ENCODE measurements around the gene SLC13A3. TPM values are rescaled to one million over a fixed set of nuclear protein-coding genes. Genes with fewer than 3 reads are reported as not detected.

SLC13A3 gene
- total RNA-seq, 1 donor from 2014 or later: 7.4 TPM

DNA sequence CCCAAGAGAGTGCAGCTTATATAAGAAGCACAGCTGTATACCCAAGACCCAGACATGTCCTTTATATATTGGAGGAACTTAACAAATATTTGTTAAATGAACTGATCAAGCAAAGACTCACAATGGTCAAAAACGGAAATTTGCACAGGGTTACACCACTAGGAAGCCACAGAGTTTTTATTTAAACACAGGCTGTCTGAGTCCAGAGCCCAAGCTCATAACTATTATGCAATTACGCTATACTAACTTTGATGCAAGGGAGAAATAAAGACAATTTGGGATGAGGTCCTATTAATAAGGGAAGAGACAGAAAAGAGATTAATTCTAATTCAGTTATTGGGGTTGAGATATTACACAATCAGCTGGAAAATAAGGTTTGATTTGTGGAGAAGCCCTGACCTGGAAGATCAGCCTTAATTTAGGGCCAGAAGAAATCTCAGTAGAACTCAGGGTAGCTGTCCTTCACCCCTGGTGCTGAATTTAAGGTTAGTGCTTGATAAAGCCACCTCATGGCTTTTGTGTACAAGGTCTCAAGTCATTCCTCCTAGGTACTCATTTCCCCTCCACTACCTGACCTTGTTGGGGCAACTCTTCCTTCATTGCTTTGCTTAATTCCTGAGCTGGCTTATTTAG is 127.4 kb downstream of the SLC13A3 start:
- H3K36me3 Mint-ChIP-seq: no peaks in the 10 kb centered on the region
- H3K27ac ChIP-seq: no peak overlapping the region
- no peak overlapping the region for H3K4me2 ChIP-seq
- DNase-seq (ENCODE audit: low spot score): peak; percentile 62
- H3K27me3 Mint-ChIP-seq (ENCODE audit: insufficient read depth, low read depth): peaks cover 7% of the 10 kb centered on the region
- peaks cover 3% of the 10 kb centered on the region for H3K4me1 Mint-ChIP-seq
- no peaks in the 10 kb centered on the region for H3K9me3 ChIP-seq (ENCODE audit: low read depth)
- no peaks in the 10 kb centered on the region for H3K4me1 ChIP-seq
- H3K27me3 ChIP-seq: peaks cover 18% of the 10 kb centered on the region
- no peak overlapping the region for H3K4me3 ChIP-seq
- H3K9me3 Mint-ChIP-seq: no peaks in the 10 kb centered on the region
- no peaks in the 10 kb centered on the region for H3K36me3 ChIP-seq
- no peaks in the 10 kb centered on the region for H3K79me2 ChIP-seq (ENCODE audit: low read depth)
- no peaks in the 10 kb centered on the region for H3F3A ChIP-seq (ENCODE audit: low read depth)
- no peaks in the 10 kb centered on the region for H4K20me1 ChIP-seq (ENCODE audit: low read depth)
- TF ChIP-seq EZH2phosphoT487 (IDR thresholded peaks at IDR 0.05) (no peak), EZH2 (IDR thresholded peaks at IDR 0.05) (no peak)
- no peak overlapping the region for H2AFZ ChIP-seq (replicated peaks)
- H3K4me3 Mint-ChIP-seq: no peak overlapping the region
- H3K27ac Mint-ChIP-seq: no peak overlapping the region
- H3K9ac ChIP-seq: no peak overlapping the region

DNA sequence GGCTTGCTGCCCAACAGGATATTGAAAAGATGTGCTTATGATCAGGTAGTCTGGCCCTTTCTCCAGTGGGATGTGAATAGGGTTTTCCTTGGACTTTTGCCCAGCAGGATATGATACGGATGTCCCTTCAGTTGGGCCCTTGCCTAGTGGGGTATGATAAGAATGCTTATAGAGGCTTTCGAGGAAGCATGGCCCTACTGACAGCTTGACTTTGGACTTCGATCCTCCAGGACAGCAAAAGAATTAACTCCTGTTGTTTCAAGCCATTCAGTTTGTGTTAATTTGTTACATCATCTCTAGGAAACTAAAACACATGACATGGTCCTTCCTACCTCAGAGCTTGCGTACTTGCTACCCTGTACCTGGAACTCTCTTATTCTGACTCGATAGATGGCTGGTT is 128.2 kb downstream of the SLC13A3 start:
- no peak for DNase-seq (ENCODE audit: low spot score)
- Mint-ChIP-seq H3K36me3 (no peaks in the 10 kb centered on the region), H3K4me1 (peaks cover 3% of the 10 kb centered on the region), H3K9me3 (no peaks in the 10 kb centered on the region), H3K27me3 (ENCODE audit: insufficient read depth, low read depth) (peaks cover 7% of the 10 kb centered on the region), H3K27ac (no peak overlapping the region), H3K4me3 (no peak overlapping the region)
- Histone ChIP-seq H3F3A (ENCODE audit: low read depth) (no peaks in the 10 kb centered on the region), H3K4me3 (no peak overlapping the region), H3K4me2 (no peak overlapping the region), H3K36me3 (no peaks in the 10 kb centered on the region), H4K20me1 (ENCODE audit: low read depth) (no peaks in the 10 kb centered on the region), H3K9ac (no peak overlapping the region), H3K4me1 (no peaks in the 10 kb centered on the region), H3K9me3 (ENCODE audit: low read depth) (no peaks in the 10 kb centered on the region), H3K79me2 (ENCODE audit: low read depth) (no peaks in the 10 kb centered on the region), H3K27me3 (peaks cover 16% of the 10 kb centered on the region), H3K27ac (no peak overlapping the region), H2AFZ (replicated peaks) (no peak overlapping the region)
- no peak for TF ChIP-seq EZH2 (IDR thresholded peaks at IDR 0.05)
- no peak for TF ChIP-seq EZH2phosphoT487 (IDR thresholded peaks at IDR 0.05)
- TF ChIP-seq, protein P1, sequence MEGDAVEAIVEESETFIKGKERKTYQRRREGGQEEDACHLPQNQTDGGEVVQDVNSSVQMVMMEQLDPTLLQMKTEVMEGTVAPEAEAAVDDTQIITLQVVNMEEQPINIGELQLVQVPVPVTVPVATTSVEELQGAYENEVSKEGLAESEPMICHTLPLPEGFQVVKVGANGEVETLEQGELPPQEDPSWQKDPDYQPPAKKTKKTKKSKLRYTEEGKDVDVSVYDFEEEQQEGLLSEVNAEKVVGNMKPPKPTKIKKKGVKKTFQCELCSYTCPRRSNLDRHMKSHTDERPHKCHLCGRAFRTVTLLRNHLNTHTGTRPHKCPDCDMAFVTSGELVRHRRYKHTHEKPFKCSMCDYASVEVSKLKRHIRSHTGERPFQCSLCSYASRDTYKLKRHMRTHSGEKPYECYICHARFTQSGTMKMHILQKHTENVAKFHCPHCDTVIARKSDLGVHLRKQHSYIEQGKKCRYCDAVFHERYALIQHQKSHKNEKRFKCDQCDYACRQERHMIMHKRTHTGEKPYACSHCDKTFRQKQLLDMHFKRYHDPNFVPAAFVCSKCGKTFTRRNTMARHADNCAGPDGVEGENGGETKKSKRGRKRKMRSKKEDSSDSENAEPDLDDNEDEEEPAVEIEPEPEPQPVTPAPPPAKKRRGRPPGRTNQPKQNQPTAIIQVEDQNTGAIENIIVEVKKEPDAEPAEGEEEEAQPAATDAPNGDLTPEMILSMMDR (IDR thresholded peaks at IDR 0.05): no peak

DNA sequence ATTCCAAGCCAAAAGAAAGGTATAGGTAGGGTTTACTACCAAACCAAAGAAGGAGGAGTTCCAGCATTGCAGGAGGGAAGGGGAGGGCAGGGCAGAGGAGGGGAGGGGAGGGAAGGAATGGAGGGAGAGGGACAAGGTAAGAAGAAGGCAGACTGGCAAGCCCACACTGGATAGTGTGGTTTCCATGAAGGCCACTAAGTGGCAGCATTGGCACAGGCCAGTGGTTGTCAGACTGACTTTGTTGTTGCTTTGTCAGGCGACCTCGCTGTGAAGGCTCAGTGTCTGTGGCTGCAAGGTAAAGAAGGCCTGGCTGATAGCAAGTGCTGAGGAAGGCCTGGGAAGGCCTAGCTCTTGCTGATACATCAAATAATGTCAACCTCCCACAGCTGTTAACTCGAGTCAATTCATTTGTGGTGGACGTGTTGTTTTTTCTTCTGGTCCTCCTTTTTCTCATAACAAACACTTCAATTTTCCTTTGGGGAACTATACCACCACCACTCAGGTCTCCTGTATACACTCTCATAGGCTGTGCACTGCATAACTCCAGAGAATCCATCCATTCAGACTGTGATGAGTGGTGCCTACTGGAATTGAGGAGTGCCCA is 130.2 kb downstream of the SLC13A3 start:
- H3K36me3 Mint-ChIP-seq: no peaks in the 10 kb centered on the region
- H2AFZ ChIP-seq (replicated peaks): no peak overlapping the region
- H3K4me3 Mint-ChIP-seq: no peak overlapping the region
- no peaks in the 10 kb centered on the region for H3K36me3 ChIP-seq
- no peak overlapping the region for H3K4me3 ChIP-seq
- no peaks in the 10 kb centered on the region for H3K79me2 ChIP-seq (ENCODE audit: low read depth)
- no peak overlapping the region for H3K27ac ChIP-seq
- no peak overlapping the region for H3K9ac ChIP-seq
- H3F3A ChIP-seq (ENCODE audit: low read depth): no peaks in the 10 kb centered on the region
- no peaks in the 10 kb centered on the region for H3K9me3 ChIP-seq (ENCODE audit: low read depth)
- no peaks in the 10 kb centered on the region for H4K20me1 ChIP-seq (ENCODE audit: low read depth)
- H3K27me3 Mint-ChIP-seq (ENCODE audit: insufficient read depth, low read depth): peaks cover 3% of the 10 kb centered on the region
- peaks cover 3% of the 10 kb centered on the region for H3K4me1 Mint-ChIP-seq
- DNase-seq (ENCODE audit: low spot score): peak; percentile 83
- no peak overlapping the region for H3K4me2 ChIP-seq
- H3K27me3 ChIP-seq: peaks cover 24% of the 10 kb centered on the region
- no peaks in the 10 kb centered on the region for H3K4me1 ChIP-seq
- H3K27ac Mint-ChIP-seq: no peak overlapping the region
- no peak for TF ChIP-seq EZH2phosphoT487 (IDR thresholded peaks at IDR 0.05)
- TF ChIP-seq, protein P1 (IDR thresholded peaks at IDR 0.05): peak; percentile 75
- peaks cover 4% of the 10 kb centered on the region for H3K9me3 Mint-ChIP-seq

DNA sequence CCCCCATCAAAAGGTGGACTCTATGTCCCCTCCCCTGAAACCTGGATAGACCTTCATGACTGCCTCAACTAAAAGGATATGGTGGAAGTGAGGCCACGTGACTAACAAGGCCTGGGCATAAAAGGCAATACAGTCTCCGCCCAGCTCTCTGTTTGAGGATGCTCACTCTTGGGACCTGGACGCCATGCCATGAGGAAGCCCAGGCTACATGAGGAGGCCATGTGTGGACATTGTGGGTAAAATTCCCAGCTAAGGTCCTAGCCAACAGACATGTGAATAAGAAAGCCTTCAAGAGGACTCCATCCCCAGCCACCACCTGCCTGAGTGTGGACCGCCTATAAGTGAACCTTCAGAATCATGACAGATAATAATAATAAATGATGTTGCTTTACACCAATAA is 130.7 kb downstream of the SLC13A3 start:
- Histone ChIP-seq H2AFZ (replicated peaks) (no peak overlapping the region), H3K79me2 (ENCODE audit: low read depth) (no peaks in the 10 kb centered on the region), H3K9me3 (ENCODE audit: low read depth) (no peaks in the 10 kb centered on the region), H3K27me3 (peaks cover 24% of the 10 kb centered on the region), H3K36me3 (no peaks in the 10 kb centered on the region), H3K4me1 (no peaks in the 10 kb centered on the region), H3K4me2 (no peak overlapping the region), H3K27ac (no peak overlapping the region), H3K9ac (no peak overlapping the region), H3K4me3 (no peak overlapping the region), H4K20me1 (ENCODE audit: low read depth) (no peaks in the 10 kb centered on the region), H3F3A (ENCODE audit: low read depth) (no peaks in the 10 kb centered on the region)
- Mint-ChIP-seq H3K4me1 (peaks cover 3% of the 10 kb centered on the region), H3K27ac (no peak overlapping the region), H3K4me3 (no peak overlapping the region), H3K36me3 (no peaks in the 10 kb centered on the region), H3K9me3 (peaks cover 4% of the 10 kb centered on the region), H3K27me3 (ENCODE audit: insufficient read depth, low read depth) (peaks cover 3% of the 10 kb centered on the region)
- TF ChIP-seq EZH2 (IDR thresholded peaks at IDR 0.05) (no peak), EZH2phosphoT487 (IDR thresholded peaks at IDR 0.05) (no peak)
- TF ChIP-seq, protein P1 (IDR thresholded peaks at IDR 0.05): no peak
- DNase-seq (ENCODE audit: low spot score): no peak

Measured in neural progenitor cell (in vitro differentiated cells).